Hepatocyte (in vitro differentiated cells): Measurements from ENCODE around the gene CCDC34. TPM values are rescaled to one million over a fixed set of nuclear protein-coding genes. Genes with fewer than 3 reads are reported as not detected.
"Not testable (repeated sequence)": the region's sequence is repeated elsewhere in the genome, so short reads cannot be mapped to it uniquely, and the experiment has no call there.

ENCODE experiments used
- DNase-seq: peaks from one replicate; pipeline ENCODE4 v3.0.0-alpha.2; 2016; ENCODE audit warnings: low spot score
- H2AFZ ChIP-seq: fragments of 200-600 bp; sonication (generic); 2 replicates; pipeline ENCODE4 v1.6.0; 2016; ENCODE audit warnings: antibody characterized with exemption, mild to moderate bottlenecking
- H3K27ac ChIP-seq: fragments of 200-600 bp; sonication (generic); 2 replicates; pipeline ENCODE4 v1.5.1; 2016; ENCODE audit warnings: mild to moderate bottlenecking
- H3K27me3 ChIP-seq: fragments of 200-600 bp; sonication (generic); 2 replicates; pipeline ENCODE4 v1.6.1; 2016
- H3K36me3 ChIP-seq: fragments of 200-600 bp; sonication (generic); replicated peaks from 2 replicates; pipeline ENCODE4 v1.5.1; 2016; ENCODE audit warnings: low read depth; ENCODE audit not compliant: insufficient read depth
- H3K4me1 ChIP-seq: fragments of 200-600 bp; sonication (generic); 2 replicates; pipeline ENCODE4 v1.5.1; 2016; ENCODE audit warnings: mild to moderate bottlenecking, moderate library complexity; ENCODE audit not compliant: insufficient read depth
- H3K4me2 ChIP-seq: fragments of 200-600 bp; sonication (generic); 2 replicates; pipeline ENCODE4 v1.6.0; 2016
- H3K4me3 ChIP-seq: fragments of 200-600 bp; sonication (generic); 2 replicates; pipeline ENCODE4 v1.5.1; 2016; ENCODE audit warnings: mild to moderate bottlenecking
- H3K79me2 ChIP-seq: fragments of 200-600 bp; sonication (generic); 2 replicates; pipeline ENCODE4 v1.6.0; 2017; ENCODE audit warnings: mild to moderate bottlenecking
- H3K9me2 ChIP-seq: fragments of 200-600 bp; sonication (generic); replicated peaks from 2 replicates; pipeline ENCODE4 v1.6.0; 2017; ENCODE audit warnings: mild to moderate bottlenecking; ENCODE audit not compliant: insufficient read depth
- H3K9me3 ChIP-seq: fragments of 200-600 bp; sonication (generic); 2 replicates; pipeline ENCODE4 v1.5.1; 2016; ENCODE audit warnings: low read depth, mild to moderate bottlenecking
- H4K20me1 ChIP-seq: fragments of 200-600 bp; sonication (generic); 2 replicates; pipeline ENCODE4 v1.6.0; 2016; ENCODE audit warnings: mild to moderate bottlenecking; ENCODE audit not compliant: insufficient read depth, poor library complexity, severe bottlenecking
- EZH2 ChIP-seq: fragments of 200-600 bp; sonication (generic); IDR thresholded peaks from 2 replicates; pipeline ENCODE4 v1.6.1; 2016; ENCODE audit warnings: antibody characterized with exemption, mild to moderate bottlenecking, borderline replicate concordance
- EZH2phosphoT487 ChIP-seq: fragments of 200-600 bp; sonication (generic); IDR thresholded peaks from one replicate; pipeline ENCODE4 v1.6.1; 2018; ENCODE audit warnings: antibody characterized with exemption, mild to moderate bottlenecking, low read depth, moderate library complexity; ENCODE audit not compliant: unreplicated experiment, severe bottlenecking
- WGBS: methylation state at CpG from one replicate; pipeline ENCODE4 v1.1.6; 2016; ENCODE audit warnings: low lambda C conversion rate; ENCODE audit errors: missing lambda C conversion rate; 5-methylcytosine and 5-hydroxymethylcytosine counted together
- polyA plus RNA-seq: library from polyadenylated mRNA; unstranded; fragments of >200 nt; fragmentation: Nextera tagmentation; extraction: Ambion mirVana; gene quantifications from 2 replicates; pipeline ENCODE4 v1.2.1, GENCODE V29; 2016
- total RNA-seq: library from RNA; depleted of rRNA; stranded (reverse); fragments of >200 nt; gene quantifications from 2 replicates; pipeline ENCODE4 v1.2.3, GENCODE V29; 2014
- TF ChIP-seq, protein P1 (sequence below): fragments of 200-600 bp; sonication (generic); IDR thresholded peaks from 2 replicates; pipeline ENCODE4 v1.5.1; 2016; ENCODE audit warnings: antibody characterized with exemption, mild to moderate bottlenecking; ENCODE audit not compliant: poor library complexity

CCDC34 gene
- total and polyA plus RNA-seq, 2 experiments from 2014 or later, result 6.0 to 7.5 TPM

DNA sequence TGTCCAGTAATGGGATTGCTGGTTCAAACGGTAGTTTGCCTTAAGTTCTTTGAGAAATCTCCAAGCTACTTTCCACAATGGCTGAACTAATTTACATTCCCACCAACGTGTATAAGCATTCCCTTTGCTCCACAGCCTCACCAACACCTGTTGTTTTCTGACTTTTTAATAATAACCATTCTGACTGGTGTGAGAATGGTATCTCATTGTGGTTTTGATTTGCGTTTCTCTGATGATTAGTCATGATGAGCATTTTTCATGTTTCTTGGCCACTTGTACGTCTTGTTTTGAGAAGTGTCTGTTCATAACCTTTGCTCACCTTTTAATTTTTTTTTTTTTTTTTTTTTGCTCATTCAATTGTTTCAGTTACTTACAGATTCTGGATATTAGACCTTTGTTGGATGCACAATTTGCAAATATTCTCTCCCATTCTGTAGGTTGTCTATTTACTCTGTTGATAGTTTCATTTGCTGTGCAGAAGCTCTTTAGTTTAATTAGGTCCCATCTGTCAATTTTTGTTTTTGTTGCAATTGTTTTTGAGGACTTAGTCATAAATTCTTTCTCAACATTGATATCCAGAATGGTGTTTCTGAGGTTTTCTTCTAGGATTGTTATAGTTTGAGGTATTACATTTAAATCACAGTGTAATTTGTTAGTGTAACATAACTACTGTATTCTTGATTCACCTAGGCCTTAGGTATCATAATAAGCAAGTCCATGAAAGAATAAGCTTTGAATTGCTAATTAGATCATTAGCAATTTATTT lies 33.0 kb downstream of the CCDC34 start:
- Histone ChIP-seq H3K79me2 (no peaks in the 10 kb centered on the region), H3K27ac (no peak overlapping the region), H3K4me2 (no peak overlapping the region), H3K4me1 (peaks cover 8% of the 10 kb centered on the region), H3K27me3 (no peaks in the 10 kb centered on the region), H3K4me3 (no peak overlapping the region), H4K20me1 (no peaks in the 10 kb centered on the region), H3K36me3 (no peaks in the 10 kb centered on the region), H3K9me3 (no peaks in the 10 kb centered on the region), H2AFZ (no peak overlapping the region), H3K9me2 (no peaks in the 10 kb centered on the region)
- 93% methylated on average over 4 of the region's 4 CpGs for WGBS
- no peak for TF ChIP-seq EZH2phosphoT487
- TF ChIP-seq, protein P1, sequence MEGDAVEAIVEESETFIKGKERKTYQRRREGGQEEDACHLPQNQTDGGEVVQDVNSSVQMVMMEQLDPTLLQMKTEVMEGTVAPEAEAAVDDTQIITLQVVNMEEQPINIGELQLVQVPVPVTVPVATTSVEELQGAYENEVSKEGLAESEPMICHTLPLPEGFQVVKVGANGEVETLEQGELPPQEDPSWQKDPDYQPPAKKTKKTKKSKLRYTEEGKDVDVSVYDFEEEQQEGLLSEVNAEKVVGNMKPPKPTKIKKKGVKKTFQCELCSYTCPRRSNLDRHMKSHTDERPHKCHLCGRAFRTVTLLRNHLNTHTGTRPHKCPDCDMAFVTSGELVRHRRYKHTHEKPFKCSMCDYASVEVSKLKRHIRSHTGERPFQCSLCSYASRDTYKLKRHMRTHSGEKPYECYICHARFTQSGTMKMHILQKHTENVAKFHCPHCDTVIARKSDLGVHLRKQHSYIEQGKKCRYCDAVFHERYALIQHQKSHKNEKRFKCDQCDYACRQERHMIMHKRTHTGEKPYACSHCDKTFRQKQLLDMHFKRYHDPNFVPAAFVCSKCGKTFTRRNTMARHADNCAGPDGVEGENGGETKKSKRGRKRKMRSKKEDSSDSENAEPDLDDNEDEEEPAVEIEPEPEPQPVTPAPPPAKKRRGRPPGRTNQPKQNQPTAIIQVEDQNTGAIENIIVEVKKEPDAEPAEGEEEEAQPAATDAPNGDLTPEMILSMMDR, result no peak
- no peak for TF ChIP-seq EZH2
- DNase-seq, result no peak

DNA sequence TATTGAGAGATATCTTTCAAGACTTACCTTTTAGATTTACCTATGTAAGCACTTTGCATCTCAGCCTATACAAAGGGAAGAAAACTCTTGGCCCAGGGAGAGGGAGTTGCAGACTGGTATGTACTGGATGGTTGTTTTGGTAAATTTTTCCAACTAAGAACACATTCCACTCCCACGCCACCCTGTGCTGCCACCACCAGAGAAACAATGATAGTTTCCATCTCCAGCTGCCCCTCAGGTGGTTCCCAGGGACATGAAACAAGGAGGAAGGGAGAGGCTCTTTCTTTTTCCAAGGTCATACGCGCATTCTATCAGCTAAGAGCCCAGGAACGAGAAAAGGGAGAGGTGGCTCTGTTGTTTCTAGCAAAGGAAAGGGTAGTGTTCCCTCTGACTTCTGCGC lies 34.4 kb downstream of the CCDC34 start:
- H3K9me3 ChIP-seq, result no peaks in the 10 kb centered on the region
- H3K79me2 ChIP-seq, result no peaks in the 10 kb centered on the region
- H3K4me1 ChIP-seq, result peaks cover 8% of the 10 kb centered on the region
- H3K4me3 ChIP-seq, result no peak overlapping the region
- H3K9me2 ChIP-seq, result no peaks in the 10 kb centered on the region
- TF ChIP-seq, protein P1, result no peak
- TF ChIP-seq EZH2, result no peak
- TF ChIP-seq EZH2phosphoT487, result no peak
- no peak overlapping the region for H2AFZ ChIP-seq
- 88% methylated on average over 5 of the region's 5 CpGs for WGBS
- no peaks in the 10 kb centered on the region for H3K27me3 ChIP-seq
- no peaks in the 10 kb centered on the region for H4K20me1 ChIP-seq
- H3K27ac ChIP-seq, result no peak overlapping the region
- no peak for DNase-seq
- no peaks in the 10 kb centered on the region for H3K36me3 ChIP-seq
- H3K4me2 ChIP-seq, result no peak overlapping the region

DNA sequence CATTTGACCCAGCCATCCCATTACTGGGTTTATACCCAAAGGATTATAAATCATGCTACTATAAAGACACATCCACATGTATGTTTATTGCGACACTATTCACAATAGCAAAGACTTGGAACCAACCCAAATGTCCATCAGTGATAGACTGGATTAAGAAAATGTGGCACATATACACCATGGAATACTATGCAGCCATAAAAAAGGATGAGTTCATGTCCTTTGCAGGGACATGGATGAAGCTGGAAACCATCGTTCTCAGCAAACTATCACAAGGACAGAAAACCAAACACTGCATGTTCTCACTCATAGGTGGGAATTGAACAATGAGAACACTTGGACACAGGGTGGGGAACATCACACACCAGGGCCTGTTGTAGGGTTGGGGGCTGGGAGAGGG lies 36.0 kb downstream of the CCDC34 start:
- not testable (repeated sequence) for H3K9me2 ChIP-seq, H3K9me3 ChIP-seq, H2AFZ ChIP-seq, DNase-seq, H3K27me3 ChIP-seq, H3K36me3 ChIP-seq, H3K4me3 ChIP-seq, H3K27ac ChIP-seq, H3K4me2 ChIP-seq, H4K20me1 ChIP-seq, H3K79me2 ChIP-seq, H3K4me1 ChIP-seq
- 93% methylated on average over 2 of the region's 2 CpGs for WGBS

DNA sequence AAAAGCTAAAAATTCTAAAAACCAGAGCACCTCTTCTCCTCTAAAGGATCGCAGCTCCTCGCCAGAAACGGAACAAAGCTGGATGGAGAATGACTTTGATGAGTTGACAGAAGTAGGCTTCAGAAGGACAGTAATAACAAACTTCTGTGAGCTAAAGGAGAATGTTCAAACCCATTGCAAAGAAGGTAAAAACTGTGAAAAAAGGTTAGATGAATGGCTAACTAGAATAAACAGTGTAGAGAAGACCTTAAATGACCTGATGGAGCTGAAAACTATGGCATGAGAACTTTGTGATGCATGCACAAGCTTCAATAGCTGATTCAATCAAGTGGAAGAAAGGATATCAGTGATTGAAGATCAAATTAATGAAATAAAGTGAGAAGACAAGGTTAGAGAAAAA lies 40.8 kb downstream of the CCDC34 start:
- not testable (repeated sequence) for H4K20me1 ChIP-seq, H3K4me3 ChIP-seq, H3K27me3 ChIP-seq, H3K27ac ChIP-seq, H2AFZ ChIP-seq, DNase-seq, H3K4me1 ChIP-seq, H3K36me3 ChIP-seq, H3K79me2 ChIP-seq, H3K4me2 ChIP-seq, H3K9me3 ChIP-seq, H3K9me2 ChIP-seq
- WGBS, result 97% methylated on average over 3 of the region's 3 CpGs

DNA sequence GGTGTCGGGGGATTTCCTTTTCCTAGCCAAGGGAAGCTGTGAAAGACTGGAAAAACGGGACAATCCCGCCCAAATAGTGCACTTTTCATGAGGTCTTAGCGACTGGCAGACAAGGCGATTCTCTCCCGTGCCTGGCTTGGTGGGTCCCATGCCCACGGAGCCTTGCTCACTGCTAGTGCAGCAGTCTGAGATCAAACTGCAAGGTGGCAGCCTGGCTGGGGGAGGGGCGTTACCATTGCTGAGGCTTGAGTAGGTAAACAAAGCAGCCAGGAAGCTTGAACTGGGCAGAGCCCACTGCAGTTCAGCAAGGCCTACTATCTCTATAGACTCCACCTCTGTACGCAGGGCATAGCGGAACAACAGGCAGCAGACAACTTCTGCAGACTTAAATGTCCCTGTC lies 41.7 kb downstream of the CCDC34 start:
- not testable (repeated sequence) for H4K20me1 ChIP-seq, H3K9me3 ChIP-seq, H3K4me2 ChIP-seq, H3K9me2 ChIP-seq, H3K4me1 ChIP-seq, H3K4me3 ChIP-seq, DNase-seq, H3K36me3 ChIP-seq, H2AFZ ChIP-seq, H3K79me2 ChIP-seq, H3K27ac ChIP-seq, H3K27me3 ChIP-seq
- WGBS, result 98% methylated on average over 10 of the region's 10 CpGs
